ENCODE results near the gene PSMB7. TPM values are rescaled to one million over a fixed set of nuclear protein-coding genes. Genes with fewer than 3 reads are reported as not detected.

Gene PSMB7
- total RNA-seq, 1 experiment from 2014 or later: 264 TPM

- no peak for TF ChIP-seq CTCF (IDR thresholded peaks at IDR 0.05; ENCODE audit: unreplicated experiment)
- DNase-seq (ENCODE audit: unreplicated experiment): peak; percentile 69
- Mint-ChIP-seq H3K27ac (ENCODE audit: low read depth, unreplicated experiment) (peak overlapping the region; percentile 16), H3K27me3 (ENCODE audit: insufficient read depth, unreplicated experiment) (no peaks in the 10 kb centered on the region), H3K9me3 (ENCODE audit: unreplicated experiment) (no peaks in the 10 kb centered on the region), H3K36me3 (ENCODE audit: insufficient read depth, unreplicated experiment) (peaks cover 53% of the 10 kb centered on the region), H3K4me3 (ENCODE audit: unreplicated experiment) (no peak overlapping the region), H3K4me1 (ENCODE audit: insufficient read depth, unreplicated experiment) (peaks cover 2% of the 10 kb centered on the region)
- BruUV-seq (replicated peaks): no TSS peak
- POLR2A ChIA-PET: interaction anchor here (1.4 kb wide), 1 partner anchor 11 kb away, joined by 3 read pairs; no protein-coding TSS in a partner anchor
- CTCF ChIA-PET: interaction anchor here (0.7 to 1.0 kb wide), 2 partner anchors 19 to 254 kb away, joined by 3 to 4 read pairs; no protein-coding TSS in a partner anchor
- intact Hi-C loops (cut with micrococcal nuclease): no loop called here
Observed at GRCh38 chr9:124381170-124381945, 33.9 kb downstream of the PSMB7 start.

GRCh38 chr9:124377551-124378406 is 37.5 kb downstream of the PSMB7 start:
- H3K27ac Mint-ChIP-seq (ENCODE audit: low read depth, unreplicated experiment): no peak overlapping the region
- no peaks in the 10 kb centered on the region for H3K27me3 Mint-ChIP-seq (ENCODE audit: insufficient read depth, unreplicated experiment)
- CTCF ChIA-PET: interaction anchor here (1.3 kb wide), 1 partner anchor 10 kb away, joined by 5 read pairs; no protein-coding TSS in a partner anchor
- no peaks in the 10 kb centered on the region for H3K9me3 Mint-ChIP-seq (ENCODE audit: unreplicated experiment)
- intact Hi-C loops (cut with micrococcal nuclease): no loop called here
- no peak for TF ChIP-seq CTCF (IDR thresholded peaks at IDR 0.05; ENCODE audit: unreplicated experiment)
- H3K36me3 Mint-ChIP-seq (ENCODE audit: insufficient read depth, unreplicated experiment): peaks cover 38% of the 10 kb centered on the region
- peaks cover under 1% of the 10 kb centered on the region for H3K4me1 Mint-ChIP-seq (ENCODE audit: insufficient read depth, unreplicated experiment)
- no peak for DNase-seq (ENCODE audit: unreplicated experiment)
- POLR2A ChIA-PET: interaction anchor here (1.7 to 2.2 kb wide), 2 partner anchors 10 to 16 kb away, joined by 5 to 8 read pairs; no protein-coding TSS in a partner anchor
- H3K4me3 Mint-ChIP-seq (ENCODE audit: unreplicated experiment): no peak overlapping the region
- BruUV-seq (replicated peaks): no TSS peak

- peaks cover 27% of the 10 kb centered on the region for H3K36me3 Mint-ChIP-seq (ENCODE audit: insufficient read depth, unreplicated experiment)
- POLR2A ChIA-PET: interaction anchor here (1.0 kb wide), 1 partner anchor 10 kb away, joined by 4 read pairs; no protein-coding TSS in a partner anchor
- CTCF ChIA-PET: interaction anchor here (1.0 to 1.8 kb wide), 2 partner anchors 13 to 248 kb away, joined by 3 to 8 read pairs; no protein-coding TSS in a partner anchor
- H3K27me3 Mint-ChIP-seq (ENCODE audit: insufficient read depth, unreplicated experiment): no peaks in the 10 kb centered on the region
- intact Hi-C loops (cut with micrococcal nuclease): no loop called here
- H3K4me3 Mint-ChIP-seq (ENCODE audit: unreplicated experiment): no peak overlapping the region
- no peak for TF ChIP-seq CTCF (IDR thresholded peaks at IDR 0.05; ENCODE audit: unreplicated experiment)
- peaks cover 15% of the 10 kb centered on the region for H3K4me1 Mint-ChIP-seq (ENCODE audit: insufficient read depth, unreplicated experiment)
- no TSS peak for BruUV-seq (replicated peaks)
- no peaks in the 10 kb centered on the region for H3K9me3 Mint-ChIP-seq (ENCODE audit: unreplicated experiment)
- no peak for DNase-seq (ENCODE audit: unreplicated experiment)
- no peak overlapping the region for H3K27ac Mint-ChIP-seq (ENCODE audit: low read depth, unreplicated experiment)
Observed at GRCh38 chr9:124376329-124376728, 38.9 kb downstream of the PSMB7 start.

GRCh38 chr9:124375726-124376125 is 39.5 kb downstream of the PSMB7 start:
- no peak for TF ChIP-seq CTCF (IDR thresholded peaks at IDR 0.05; ENCODE audit: unreplicated experiment)
- DNase-seq (ENCODE audit: unreplicated experiment): no peak
- Mint-ChIP-seq H3K4me1 (ENCODE audit: insufficient read depth, unreplicated experiment) (peaks cover 20% of the 10 kb centered on the region), H3K4me3 (ENCODE audit: unreplicated experiment) (no peak overlapping the region), H3K27me3 (ENCODE audit: insufficient read depth, unreplicated experiment) (no peaks in the 10 kb centered on the region), H3K27ac (ENCODE audit: low read depth, unreplicated experiment) (no peak overlapping the region), H3K36me3 (ENCODE audit: insufficient read depth, unreplicated experiment) (peaks cover 27% of the 10 kb centered on the region), H3K9me3 (ENCODE audit: unreplicated experiment) (no peaks in the 10 kb centered on the region)
- ChIA-PET CTCF (interaction anchor here (0.8 to 1.8 kb wide), 4 partner anchors 9 to 247 kb away, joined by 3 to 8 read pairs (median 6); no protein-coding TSS in a partner anchor), POLR2A (interaction anchor here (1.0 kb wide), 1 partner anchor 11 kb away, joined by 4 read pairs; no protein-coding TSS in a partner anchor)
- BruUV-seq (replicated peaks): no TSS peak
- intact Hi-C loops (cut with micrococcal nuclease): no loop called here

All from MCF 10A (cell line).